B cell (primary cell): ENCODE data around the gene RMI2.

Experiments
- CTCF ChIP-seq: fragments of 200-600 bp; IDR thresholded peaks from one replicate; pipeline ENCODE4 v1.8.0; 2022; ENCODE audit warnings: antibody characterized with exemption, mild to moderate bottlenecking
- EZH2 ChIP-seq: IDR thresholded peaks from 2 replicates; pipeline ENCODE4 v1.6.1; 2012; ENCODE audit warnings: borderline replicate concordance, low read depth, mild to moderate bottlenecking, moderate library complexity, low read length; ENCODE audit not compliant: insufficient read depth, poor library complexity, severe bottlenecking

DNA sequence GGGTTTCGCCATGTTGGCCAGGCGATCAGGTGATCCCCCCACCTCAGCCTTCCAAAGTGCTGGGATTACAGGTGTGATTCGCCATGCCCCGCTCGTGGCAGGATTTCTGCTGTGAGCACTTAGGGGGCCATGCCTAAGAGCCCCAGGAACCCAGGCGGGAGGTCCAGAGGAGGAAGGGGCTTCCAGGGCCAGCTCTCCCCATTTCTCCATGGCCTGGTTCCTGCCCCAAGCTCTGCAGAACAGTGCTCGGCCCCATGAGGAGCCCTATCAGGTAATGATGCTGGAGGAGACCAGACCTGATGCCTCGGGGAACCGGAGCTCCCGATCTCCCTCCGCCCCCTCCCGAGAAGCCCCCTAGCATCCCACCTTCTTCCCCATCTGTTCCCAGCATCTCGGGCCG lies 53.6 kb downstream of the RMI2 start:
- TF ChIP-seq CTCF = no peak
- no peak for TF ChIP-seq EZH2
